Measurements from ENCODE around the gene SFMBT2.

Gene SFMBT2

GRCh38 chr10:7417103-7417623 lies 6.3 kb upstream of the SFMBT2 start:
- no peak overlapping the region for H3K4me3 ChIP-seq (ENCODE audit: low read depth, low read length)
- no peak for DNase-seq (ENCODE audit: low read depth)
- peak; percentile 67 for TF ChIP-seq CTCF (IDR thresholded peaks at IDR 0.05; ENCODE audit: control insufficient read depth, extremely low read depth, insufficient read depth)

- TF ChIP-seq CTCF (IDR thresholded peaks at IDR 0.05; ENCODE audit: control insufficient read depth, extremely low read depth, insufficient read depth) = no peak
- no peak for DNase-seq (ENCODE audit: low read depth)
- no peak overlapping the region for H3K4me3 ChIP-seq (ENCODE audit: low read depth, low read length)
These were observed 3.9 kb upstream of the SFMBT2 start for GRCh38 chr10:7414766-7415165.

GRCh38 chr10:7412928-7413282 lies 2.1 kb upstream of the SFMBT2 start:
- no peak for TF ChIP-seq CTCF (IDR thresholded peaks at IDR 0.05; ENCODE audit: control insufficient read depth, extremely low read depth, insufficient read depth)
- DNase-seq (ENCODE audit: low read depth) = no peak
- H3K4me3 ChIP-seq (ENCODE audit: low read depth, low read length) = no peak overlapping the region

GRCh38 chr10:7412237-7412927 lies 1.5 kb upstream of the SFMBT2 start:
- TF ChIP-seq CTCF (IDR thresholded peaks at IDR 0.05; ENCODE audit: control insufficient read depth, extremely low read depth, insufficient read depth) = no peak
- no peak for DNase-seq (ENCODE audit: low read depth)
- H3K4me3 ChIP-seq (ENCODE audit: low read depth, low read length) = 0 out of 2 replicates have a peak overlapping the region, but pooled peaks have one; percentile 2

- no peak for TF ChIP-seq CTCF (IDR thresholded peaks at IDR 0.05; ENCODE audit: control insufficient read depth, extremely low read depth, insufficient read depth)
- no peak for DNase-seq (ENCODE audit: low read depth)
- no peak overlapping the region for H3K4me3 ChIP-seq (ENCODE audit: low read depth, low read length)
These were observed 866 bp upstream of the SFMBT2 start for GRCh38 chr10:7411671-7412128.

GRCh38 chr10:7410301-7410861 lies 453 bp downstream of the SFMBT2 start:
- no peak for DNase-seq (ENCODE audit: low read depth)
- TF ChIP-seq CTCF (IDR thresholded peaks at IDR 0.05; ENCODE audit: control insufficient read depth, extremely low read depth, insufficient read depth) = no peak
- H3K4me3 ChIP-seq (ENCODE audit: low read depth, low read length) = peak overlapping the region; percentile 52

All from LNCaP clone FGC (cell line).